Stimulated activated CD4-positive, alpha-beta T cell treated with anti-CD3 and anti-CD28 coated beads, Interleukin-15, amount 100 ng/mL, for 1 hour (primary cell): ENCODE measurements around the gene ZBED4.
A peak's percentile ranks its signal among the peaks of the same experiment; 100 is the strongest.
"Not testable (repeated sequence)": the region's sequence is repeated elsewhere in the genome, so short reads cannot be mapped to it uniquely, and the experiment has no call there.

ENCODE experiments used
- DNase-seq, 2 donors: peaks; one replicate each; pipeline ENCODE4 v3.0.0-alpha.2; 2020; ENCODE audit warnings: low read depth in 1 of 2, low spot score in 1 of 2

ZBED4 gene

GRCh38 chr22:49852898-49853894, at the start of gene ZBED4:
Gene ZBED4 (plus strand): TSS chr22:49853844. CDS start chr22:49883663, 29,819 bp downstream.
- peak; percentile 99 for DNase-seq

GRCh38 chr22:49807129-49807528, 46.5 kb upstream of the ZBED4 start:
- DNase-seq = no peak

- no peak for DNase-seq
These were observed 45.6 kb upstream of the ZBED4 start for GRCh38 chr22:49807780-49808708.

GRCh38 chr22:49810363-49811019, 43.2 kb upstream of the ZBED4 start:
- no peak for DNase-seq

- no peak for DNase-seq
These were observed 42.4 kb upstream of the ZBED4 start for GRCh38 chr22:49811020-49811791.

GRCh38 chr22:49812838-49813237, 40.8 kb upstream of the ZBED4 start:
- DNase-seq = no peak

GRCh38 chr22:49814164-49814686, 39.4 kb upstream of the ZBED4 start:
- no peak for DNase-seq

GRCh38 chr22:49814856-49815255, 38.8 kb upstream of the ZBED4 start:
- no peak for DNase-seq

GRCh38 chr22:49815641-49816091, 38.0 kb upstream of the ZBED4 start:
- DNase-seq = no peak

GRCh38 chr22:49817359-49817758, 36.3 kb upstream of the ZBED4 start:
- DNase-seq = no peak

- DNase-seq = no peak
These were observed 32.7 kb upstream of the ZBED4 start for GRCh38 chr22:49820984-49821383.

- DNase-seq = not testable (repeated sequence)
These were observed 31.9 kb upstream of the ZBED4 start for GRCh38 chr22:49821741-49822140.

- no peak for DNase-seq
These were observed 30.2 kb upstream of the ZBED4 start for GRCh38 chr22:49823289-49824045.

- no peak for DNase-seq
These were observed 29.3 kb upstream of the ZBED4 start for GRCh38 chr22:49824185-49824925.

- DNase-seq = no peak
These were observed 28.7 kb upstream of the ZBED4 start for GRCh38 chr22:49824936-49825335.

- DNase-seq = no peak
These were observed 28.2 kb upstream of the ZBED4 start for GRCh38 chr22:49825436-49825835.

GRCh38 chr22:49825944-49826602, 27.6 kb upstream of the ZBED4 start:
- DNase-seq = peak; percentile 35 to 47
